Dendritic cell treated with granulocyte-macrophage colony-stimulating factor and Interleukin-4, amounts not matched to agents 40 ng/mL and 50 ng/mL, for 4 days (primary cell): Measurements from ENCODE around the gene C2CD2L.
A peak's percentile ranks its signal among the peaks of the same experiment; 100 is the strongest.
"Not testable (repeated sequence)": the region's sequence is repeated elsewhere in the genome, so short reads cannot be mapped to it uniquely, and the experiment has no call there.

ENCODE experiments used
- H3K27ac Mint-ChIP-seq: one replicate; pipeline ENCODE4 v1.8.0; 2022; ENCODE audit warnings: mild to moderate bottlenecking, mixed read lengths
- H3K27me3 Mint-ChIP-seq: one replicate; pipeline ENCODE4 v1.8.0; 2022; ENCODE audit warnings: mild to moderate bottlenecking, mixed read lengths
- H3K36me3 Mint-ChIP-seq: one replicate; pipeline ENCODE4 v1.8.0; 2022; ENCODE audit warnings: low read depth, mixed read lengths
- H3K4me1 Mint-ChIP-seq: one replicate; pipeline ENCODE4 v1.8.0; 2022; ENCODE audit warnings: low read depth, mixed read lengths
- H3K4me3 Mint-ChIP-seq: one replicate; pipeline ENCODE4 v1.8.0; 2022; ENCODE audit warnings: mild to moderate bottlenecking, moderate library complexity, mixed read lengths
- H3K9me3 Mint-ChIP-seq: one replicate; pipeline ENCODE4 v1.8.0; 2022; ENCODE audit warnings: mixed read lengths
- intact Hi-C: fragments of 100-400 bp; cut with micrococcal nuclease; formaldehyde crosslinking; loops from one replicate; pipeline ENCODE4 v1.15.0; 2022

The C2CD2L gene

GRCh38 chr11:119139276-119139675 is 32.1 kb downstream of the C2CD2L start:
- intact Hi-C loops = not testable (repeated sequence)

GRCh38 chr11:119144825-119145486 is 37.8 kb downstream of the C2CD2L start:
- Mint-ChIP-seq H3K4me3 (no peak overlapping the region), H3K9me3 (no peaks in the 10 kb centered on the region), H3K36me3 (no peaks in the 10 kb centered on the region), H3K27ac (no peak overlapping the region), H3K4me1 (peaks cover 39% of the 10 kb centered on the region), H3K27me3 (peaks cover 47% of the 10 kb centered on the region)
- intact Hi-C loops = loop anchor here (5.0 kb wide), 1 partner anchor 52 kb away; no protein-coding TSS in a partner anchor

More at GRCh38 chr11:119139276-119139675, 32.1 kb downstream of the C2CD2L start:
- H3K27me3 Mint-ChIP-seq = peaks cover 16% of the 10 kb centered on the region
- H3K4me3 Mint-ChIP-seq, H3K27ac Mint-ChIP-seq, H3K36me3 Mint-ChIP-seq, H3K9me3 Mint-ChIP-seq: not testable (repeated sequence)
- peaks cover 23% of the 10 kb centered on the region for H3K4me1 Mint-ChIP-seq

- Mint-ChIP-seq H3K27me3 (peaks cover 53% of the 10 kb centered on the region), H3K36me3 (no peaks in the 10 kb centered on the region), H3K9me3 (no peaks in the 10 kb centered on the region), H3K4me1 (peaks cover 42% of the 10 kb centered on the region), H3K4me3 (no peak overlapping the region), H3K27ac (no peak overlapping the region)
- intact Hi-C loops = loop anchor here (5.0 kb wide), 1 partner anchor 52 kb away; no protein-coding TSS in a partner anchor
These were observed 38.4 kb downstream of the C2CD2L start for GRCh38 chr11:119145551-119145950.

GRCh38 chr11:119147604-119148333 is 40.6 kb downstream of the C2CD2L start:
- Mint-ChIP-seq H3K4me3 (no peak overlapping the region), H3K4me1 (peaks cover 52% of the 10 kb centered on the region), H3K27me3 (peaks cover 64% of the 10 kb centered on the region), H3K27ac (no peak overlapping the region), H3K36me3 (no peaks in the 10 kb centered on the region), H3K9me3 (no peaks in the 10 kb centered on the region)
- intact Hi-C loops = loop anchor here (5.0 kb wide), 1 partner anchor 50 kb away; no protein-coding TSS in a partner anchor

GRCh38 chr11:119148720-119149017 is 41.5 kb downstream of the C2CD2L start:
- peak overlapping the region; percentile 72 for H3K4me3 Mint-ChIP-seq
- no peaks in the 10 kb centered on the region for H3K36me3 Mint-ChIP-seq
- H3K9me3 Mint-ChIP-seq = no peaks in the 10 kb centered on the region
- no peak overlapping the region for H3K27ac Mint-ChIP-seq
- peaks cover 71% of the 10 kb centered on the region for H3K27me3 Mint-ChIP-seq
- peaks cover 45% of the 10 kb centered on the region for H3K4me1 Mint-ChIP-seq
- intact Hi-C loops = loop anchor here (5.0 kb wide), 1 partner anchor 49 kb away; no protein-coding TSS in a partner anchor

- no peak within 1 kb of the TSS for H3K27ac Mint-ChIP-seq
These were observed 42.1 kb downstream of the C2CD2L start, which contains the start of gene ABCG4 for GRCh38 chr11:119149018-119149785. TSS of gene ABCG4 (plus strand) at chr11:119149052. CDS start at chr11:119149966, 914 bp downstream.

GRCh38 chr11:119149786-119150275 is 42.7 kb downstream of the C2CD2L start:
- peaks cover 39% of the 10 kb centered on the region for H3K4me1 Mint-ChIP-seq
- no peaks in the 10 kb centered on the region for H3K36me3 Mint-ChIP-seq
- no peaks in the 10 kb centered on the region for H3K9me3 Mint-ChIP-seq
- intact Hi-C loops = loop anchor here (5.0 kb wide), 1 partner anchor 47 kb away; no protein-coding TSS in a partner anchor
- peak overlapping the region; percentile 59 for H3K4me3 Mint-ChIP-seq
- no peak overlapping the region for H3K27ac Mint-ChIP-seq
- H3K27me3 Mint-ChIP-seq = peaks cover 81% of the 10 kb centered on the region

More at GRCh38 chr11:119149018-119149785, 42.1 kb downstream of the C2CD2L start, which contains the start of gene ABCG4:
- Mint-ChIP-seq H3K4me3 (peak within 1 kb of the TSS; percentile 72), H3K27me3 (peaks cover 75% of the 10 kb centered on the region), H3K36me3 (no peaks in the 10 kb centered on the region), H3K4me1 (peaks cover 42% of the 10 kb centered on the region), H3K9me3 (no peaks in the 10 kb centered on the region)
- intact Hi-C loops = loop anchor here (5.0 kb wide), 1 partner anchor 48 kb away; no protein-coding TSS in a partner anchor

- intact Hi-C loops = no loop called here
- Mint-ChIP-seq H3K4me1 (peaks cover 39% of the 10 kb centered on the region), H3K27ac (no peak overlapping the region), H3K27me3 (peaks cover 89% of the 10 kb centered on the region), H3K9me3 (no peaks in the 10 kb centered on the region), H3K36me3 (no peaks in the 10 kb centered on the region), H3K4me3 (no peak overlapping the region)
These were observed 44.9 kb downstream of the C2CD2L start for GRCh38 chr11:119152043-119152442.

- intact Hi-C loops = no loop called here
- Mint-ChIP-seq H3K27ac (no peak overlapping the region), H3K27me3 (peaks cover 83% of the 10 kb centered on the region), H3K4me1 (peaks cover 39% of the 10 kb centered on the region), H3K9me3 (no peaks in the 10 kb centered on the region), H3K36me3 (no peaks in the 10 kb centered on the region), H3K4me3 (no peak overlapping the region)
These were observed 45.5 kb downstream of the C2CD2L start for GRCh38 chr11:119152604-119153003.

GRCh38 chr11:119153049-119153818 is 46.1 kb downstream of the C2CD2L start:
- H3K27me3 Mint-ChIP-seq = peaks cover 77% of the 10 kb centered on the region
- no peak overlapping the region for H3K27ac Mint-ChIP-seq

GRCh38 chr11:119154178-119154577 is 47.0 kb downstream of the C2CD2L start:
- no peaks in the 10 kb centered on the region for H3K9me3 Mint-ChIP-seq
- intact Hi-C loops = no loop called here
- H3K27me3 Mint-ChIP-seq = peaks cover 68% of the 10 kb centered on the region
- no peak overlapping the region for H3K27ac Mint-ChIP-seq
- H3K36me3 Mint-ChIP-seq = no peaks in the 10 kb centered on the region
- peaks cover 28% of the 10 kb centered on the region for H3K4me1 Mint-ChIP-seq
- no peak overlapping the region for H3K4me3 Mint-ChIP-seq

More at GRCh38 chr11:119153049-119153818, 46.1 kb downstream of the C2CD2L start:
- Mint-ChIP-seq H3K4me1 (peaks cover 35% of the 10 kb centered on the region), H3K4me3 (no peak overlapping the region), H3K9me3 (no peaks in the 10 kb centered on the region), H3K36me3 (no peaks in the 10 kb centered on the region)
- intact Hi-C loops = no loop called here

- H3K27ac Mint-ChIP-seq = no peak overlapping the region
These were observed 48.8 kb downstream of the C2CD2L start for GRCh38 chr11:119155733-119156492.

More at GRCh38 chr11:119155733-119156492, 48.8 kb downstream of the C2CD2L start:
- intact Hi-C loops = no loop called here
- Mint-ChIP-seq H3K4me3 (no peak overlapping the region), H3K27me3 (peaks cover 53% of the 10 kb centered on the region), H3K9me3 (no peaks in the 10 kb centered on the region), H3K4me1 (peaks cover 14% of the 10 kb centered on the region), H3K36me3 (no peaks in the 10 kb centered on the region)
